BLaER1 treated with 17β-estradiol and CSF1 and Interleukin-3, amounts not matched to agents 10 nM and 100 nM (cell line): ENCODE data around the gene TOP1.

Experiments used
- H3K27ac ChIP-seq, 11 experiments: shearing (Covaris generic); formaldehyde crosslinking; 2 replicates each; pipeline ENCODE4 v1.8.1; 2022
- H3K27me3 ChIP-seq, 11 experiments: shearing (Covaris generic); formaldehyde crosslinking; 2 replicates each; pipeline ENCODE4 v1.8.1; 2022
- H3K36me3 ChIP-seq, 11 experiments: shearing (Covaris generic); formaldehyde crosslinking; 2 replicates each; pipeline ENCODE4 v1.8.1; 2022
- H3K4me1 ChIP-seq, 10 experiments: shearing (Covaris generic); formaldehyde crosslinking; 2 replicates each; pipeline ENCODE4 v1.8.1; 2022
- H3K4me2 ChIP-seq, 11 experiments: shearing (Covaris generic); formaldehyde crosslinking; 2 replicates each; pipeline ENCODE4 v1.8.1; 2022
- H3K4me3 ChIP-seq, 10 experiments: shearing (Covaris generic); formaldehyde crosslinking; 2 replicates each; pipeline ENCODE4 v1.8.1; 2022
- H3K9ac ChIP-seq, 11 experiments: shearing (Covaris generic); formaldehyde crosslinking; 2 replicates each; pipeline ENCODE4 v1.8.1; 2022
- H3K9me3 ChIP-seq, 11 experiments: shearing (Covaris generic); formaldehyde crosslinking; replicated peaks in 1 of 11; 2 replicates each; pipeline ENCODE4 v1.8.1; 2022
- H4K20me1 ChIP-seq, 11 experiments: shearing (Covaris generic); formaldehyde crosslinking; 2 replicates each; pipeline ENCODE4 v1.8.1; 2022
- Cebpa-rat ChIP-seq, 11 experiments: shearing (Covaris generic); IDR thresholded peaks; 2 replicates each; pipeline ENCODE4 v1.8.1; 2022

The TOP1 gene

GRCh38 chr20:41134362-41135186 lies 106.0 kb downstream of the TOP1 start:
- Histone ChIP-seq H3K27me3 (no peaks in the 10 kb centered on the region; a peak in 1 of 22 replicates), H4K20me1 (peaks cover 0 to 28% (median 15%) of the 10 kb centered on the region in 11 experiments; a peak in 17 of 22 replicates), H3K4me3 (no peak overlapping the region), H3K4me1 (peaks cover 23 to 38% (median 28%) of the 10 kb centered on the region in 10 experiments; a peak in 19 of 20 replicates), H3K27ac (no peak overlapping the region), H3K36me3 (peaks cover 0 to 6% (median 0%) of the 10 kb centered on the region in 11 experiments; a peak in 2 of 22 replicates), H3K9ac (no peak overlapping the region), H3K9me3 (no peaks in the 10 kb centered on the region), H3K4me2 (peak overlapping the region in 3 of 11 experiments; percentile 25 to 39 (median 36); a peak in 4 of 22 replicates)
- no peak for TF ChIP-seq Cebpa-rat (IDR thresholded peaks at IDR 0.05)

DNA sequence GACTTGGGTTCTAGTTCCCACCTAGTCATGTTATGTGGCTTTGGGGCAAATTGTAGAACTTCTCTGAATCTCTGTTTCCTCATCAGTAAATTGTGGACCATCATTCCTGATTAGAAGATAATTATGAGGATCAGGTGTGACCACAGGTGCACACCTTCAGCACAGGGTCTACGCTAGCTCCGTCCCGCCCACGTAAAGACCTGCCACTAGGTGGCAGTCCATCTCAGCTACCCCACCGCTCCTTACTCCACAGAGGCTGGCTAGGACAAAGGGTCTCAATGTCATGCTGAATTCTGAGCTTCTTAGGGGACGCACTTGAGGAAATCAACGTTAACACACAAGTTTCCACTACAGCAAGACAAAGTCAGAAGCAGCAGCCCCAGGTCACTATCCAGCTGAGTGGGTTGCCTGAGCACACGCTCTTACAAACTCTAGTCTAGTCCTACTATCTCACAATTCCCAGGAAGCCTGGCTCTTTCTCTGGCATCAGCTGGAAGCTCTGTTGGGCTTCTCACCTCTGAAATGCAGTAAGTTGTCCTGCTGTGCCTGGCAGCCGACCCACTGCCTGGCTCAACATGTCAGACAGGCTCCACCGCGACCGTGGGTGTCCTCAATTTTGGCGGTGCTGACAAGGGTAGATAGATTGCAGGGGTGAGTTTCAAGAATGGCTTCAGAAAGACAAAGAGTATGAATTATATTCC lies 106.7 kb downstream of the TOP1 start:
- no peak overlapping the region for H3K9ac ChIP-seq
- H3K4me1 ChIP-seq = peaks cover 25 to 46% (median 34%) of the 10 kb centered on the region in 10 experiments; a peak in 19 of 20 replicates
- no peaks in the 10 kb centered on the region; a peak in 1 of 22 replicates for H3K27me3 ChIP-seq
- peak overlapping the region in 4 of 11 experiments; percentile 1 to 99 (median 65); a peak in 2 of 22 replicates for H3K4me2 ChIP-seq
- no peak overlapping the region for H3K4me3 ChIP-seq
- TF ChIP-seq Cebpa-rat (IDR thresholded peaks at IDR 0.05) = no peak
- H3K36me3 ChIP-seq = 0 out of 22 replicates have a peak, but pooled peaks cover 0 to under 1% (median 0%) of the 10 kb centered on the region in 11 experiments
- no peaks in the 10 kb centered on the region for H3K9me3 ChIP-seq
- no peak overlapping the region for H3K27ac ChIP-seq
- H4K20me1 ChIP-seq = peaks cover 0 to 36% (median 23%) of the 10 kb centered on the region in 11 experiments; a peak in 19 of 22 replicates

DNA sequence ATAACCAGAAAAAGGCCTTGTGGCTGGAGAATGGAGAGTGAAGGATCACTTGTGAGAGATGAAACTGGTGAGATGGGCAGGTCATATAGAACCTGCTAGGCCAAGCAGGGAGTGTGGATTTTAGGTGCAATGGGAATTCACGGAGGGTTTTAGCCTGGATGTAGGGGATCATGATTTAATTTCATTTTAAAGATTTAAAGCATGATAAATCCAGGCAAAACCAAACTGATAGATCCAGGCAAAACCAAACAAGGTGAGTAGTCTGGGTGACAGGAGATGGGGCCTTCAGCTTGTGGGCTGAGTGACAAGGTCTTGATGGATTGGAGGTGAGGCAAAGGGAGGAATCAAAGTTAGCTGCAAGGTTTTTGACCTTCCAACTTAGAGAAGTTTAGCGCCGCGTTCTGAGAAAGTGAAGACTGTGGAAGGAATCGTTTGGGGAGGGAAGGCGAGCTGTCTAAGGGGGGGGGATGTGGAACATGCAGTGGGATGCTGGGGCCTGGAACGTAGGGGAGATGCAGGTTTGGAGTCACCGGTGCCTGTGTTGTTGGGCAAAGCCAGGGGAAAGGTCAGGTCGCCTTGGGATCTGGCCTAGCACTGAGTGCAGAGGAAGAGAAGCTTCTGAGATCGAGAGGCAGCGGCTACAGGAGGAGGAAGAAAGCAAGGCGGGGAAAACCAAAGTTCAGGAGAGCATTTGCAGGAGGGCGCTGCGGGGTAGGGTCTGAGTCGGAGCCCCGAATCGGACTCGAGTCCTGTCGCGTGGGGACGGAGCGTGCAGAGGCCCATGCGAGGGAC lies 107.5 kb downstream of the TOP1 start:
- Histone ChIP-seq H3K4me1 (peaks cover 30 to 54% (median 41%) of the 10 kb centered on the region in 10 experiments), H3K27me3 (no peaks in the 10 kb centered on the region; a peak in 1 of 22 replicates), H4K20me1 (peaks cover 0 to 43% (median 30%) of the 10 kb centered on the region in 11 experiments; a peak in 20 of 22 replicates), H3K9me3 (no peaks in the 10 kb centered on the region), H3K9ac (peak overlapping the region; percentile 82 to 98 (median 96); a peak in 20 of 22 replicates), H3K27ac (peak overlapping the region in 7 of 11 experiments; percentile 95 to 97 (median 97); a peak in 13 of 22 replicates), H3K4me3 (peak overlapping the region; percentile 83 to 94 (median 91)), H3K36me3 (no peaks in the 10 kb centered on the region), H3K4me2 (peak overlapping the region; percentile 83 to 99 (median 97))
- no peak for TF ChIP-seq Cebpa-rat (IDR thresholded peaks at IDR 0.05)

GRCh38 chr20:41136680-41137613 lies 108.3 kb downstream of the TOP1 start, which contains the start of gene PLCG1:
Gene PLCG1, plus strand, starts transcription at chr20:41137543. Its CDS starts 99 bp downstream, at chr20:41137642.
- Histone ChIP-seq H3K36me3 (no peaks in the 10 kb centered on the region), H3K27me3 (no peaks in the 10 kb centered on the region; a peak in 1 of 22 replicates), H3K27ac (peak within 1 kb of the TSS; percentile 72 to 97 (median 96); a peak in 21 of 22 replicates), H3K4me3 (peak within 1 kb of the TSS; percentile 83 to 94 (median 91)), H3K4me2 (peak within 1 kb of the TSS; percentile 83 to 99 (median 97)), H3K9ac (peak within 1 kb of the TSS; percentile 82 to 98 (median 96)), H4K20me1 (peaks cover 0 to 47% (median 39%) of the 10 kb centered on the region in 11 experiments; a peak in 20 of 22 replicates), H3K4me1 (peaks cover 39 to 62% (median 50%) of the 10 kb centered on the region in 10 experiments), H3K9me3 (no peaks in the 10 kb centered on the region)
- no peak for TF ChIP-seq Cebpa-rat (IDR thresholded peaks at IDR 0.05)

GRCh38 chr20:41137614-41138474 lies 109.2 kb downstream of the TOP1 start:
- peak overlapping the region; percentile 72 to 97 (median 96); a peak in 21 of 22 replicates for H3K27ac ChIP-seq
- H3K4me2 ChIP-seq = peak overlapping the region; percentile 83 to 99 (median 97)
- peaks cover 0 to 52% (median 48%) of the 10 kb centered on the region in 11 experiments; a peak in 20 of 22 replicates for H4K20me1 ChIP-seq
- H3K36me3 ChIP-seq = no peaks in the 10 kb centered on the region
- H3K27me3 ChIP-seq = no peaks in the 10 kb centered on the region; a peak in 1 of 22 replicates
- peak overlapping the region; percentile 82 to 98 (median 96) for H3K9ac ChIP-seq
- TF ChIP-seq Cebpa-rat (IDR thresholded peaks at IDR 0.05) = no peak
- no peaks in the 10 kb centered on the region for H3K9me3 ChIP-seq
- H3K4me1 ChIP-seq = peaks cover 44 to 71% (median 59%) of the 10 kb centered on the region in 10 experiments
- peak overlapping the region; percentile 83 to 94 (median 91) for H3K4me3 ChIP-seq

- peaks cover 0 to 3% (median under 1%) of the 10 kb centered on the region in 11 experiments; a peak in 9 of 22 replicates for H3K36me3 ChIP-seq
- peak overlapping the region; percentile 83 to 94 (median 91) for H3K4me3 ChIP-seq
- peak overlapping the region; percentile 83 to 99 (median 97) for H3K4me2 ChIP-seq
- H3K4me1 ChIP-seq = peaks cover 50 to 77% (median 67%) of the 10 kb centered on the region in 10 experiments
- peaks cover 0 to 60% (median 56%) of the 10 kb centered on the region in 11 experiments; a peak in 20 of 22 replicates for H4K20me1 ChIP-seq
- H3K9me3 ChIP-seq = no peaks in the 10 kb centered on the region
- TF ChIP-seq Cebpa-rat (IDR thresholded peaks at IDR 0.05) = no peak
- H3K9ac ChIP-seq = peak overlapping the region; percentile 82 to 98 (median 96); a peak in 21 of 22 replicates
- H3K27ac ChIP-seq = peak overlapping the region in 10 of 11 experiments; percentile 73 to 97 (median 96); a peak in 19 of 22 replicates
- H3K27me3 ChIP-seq = no peaks in the 10 kb centered on the region; a peak in 1 of 22 replicates
Measured at GRCh38 chr20:41138475-41139226, 110.0 kb downstream of the TOP1 start.
